Bronchial epithelial cell (primary cell): ENCODE measurements around the gene CALHM5. TPM values are rescaled to one million over a fixed set of nuclear protein-coding genes. Genes with fewer than 3 reads are reported as not detected.
A peak's percentile ranks its signal among the peaks of the same experiment; 100 is the strongest.

Experiments
- DNase-seq: peaks from one replicate; pipeline ENCODE4 v3.0.0-alpha.2; 2010; ENCODE audit warnings: low read depth
- FAIRE-seq: peaks from 2 replicates; lab custom pipeline; 2011; peaks lifted over from hg19 to GRCh38; lab: Jason Lieb, UNC
- H3K27me3 ChIP-seq: 2 replicates; pipeline ENCODE4 v1.5.1; 2011; ENCODE audit warnings: low read length; ENCODE audit not compliant: control insufficient read depth, insufficient read depth
- H3K36me3 ChIP-seq: 2 replicates; pipeline ENCODE4 v1.5.1; 2011; ENCODE audit warnings: low read length; ENCODE audit not compliant: control insufficient read depth, insufficient read depth
- H3K4me3 ChIP-seq: 2 replicates; pipeline ENCODE4 v1.5.1; 2011; ENCODE audit warnings: mild to moderate bottlenecking, low read depth, low read length, control low read depth
- CTCF ChIP-seq: IDR thresholded peaks from 2 replicates; pipeline ENCODE4 v1.5.1; 2011; ENCODE audit warnings: mild to moderate bottlenecking, moderate library complexity, low read length, control low read depth, inconsistent platforms; ENCODE audit not compliant: insufficient read depth, severe bottlenecking
- total RNA-seq: library from RNA; depleted of rRNA; stranded (reverse); fragments of >200 nt; gene quantifications from 2 replicates; pipeline ENCODE4 v1.2.1, GENCODE V29; 2014

CALHM5 gene
- total RNA-seq, 1 donor from 2014 or later = under 0.01 TPM

- peak; percentile 20 for DNase-seq
- FAIRE-seq = no peak
- Histone ChIP-seq H3K4me3 (no peak overlapping the region), H3K36me3 (no peaks in the 10 kb centered on the region), H3K27me3 (no peaks in the 10 kb centered on the region)
- no peak for TF ChIP-seq CTCF
Measured at GRCh38 chr6:116568821-116569755, 57.6 kb downstream of the CALHM5 start.

- Histone ChIP-seq H3K36me3 (peaks cover 1% of the 10 kb centered on the region), H3K27me3 (no peaks in the 10 kb centered on the region), H3K4me3 (peak within 1 kb of the TSS; percentile 81)
- FAIRE-seq = no peak
- TF ChIP-seq CTCF = peak; percentile 27
- peak; percentile 95 for DNase-seq
Measured at GRCh38 chr6:116570856-116571682, 59.6 kb downstream of the CALHM5 start, which contains the start of gene RWDD1. RWDD1 (plus strand) TSS chr6:116571504; CDS start chr6:116571583, 79 bp downstream.

GRCh38 chr6:116571683-116572000 is 60.2 kb downstream of the CALHM5 start:
- DNase-seq = no peak
- H3K36me3 ChIP-seq = peaks cover 1% of the 10 kb centered on the region
- TF ChIP-seq CTCF = no peak
- H3K4me3 ChIP-seq = peak overlapping the region; percentile 81
- H3K27me3 ChIP-seq = no peaks in the 10 kb centered on the region
- no peak for FAIRE-seq

- FAIRE-seq = no peak
- DNase-seq = peak; percentile 31
- Histone ChIP-seq H3K36me3 (peaks cover 1% of the 10 kb centered on the region), H3K4me3 (peak overlapping the region; percentile 81), H3K27me3 (no peaks in the 10 kb centered on the region)
- no peak for TF ChIP-seq CTCF
Measured at GRCh38 chr6:116572162-116572561, 60.7 kb downstream of the CALHM5 start.

Other genes with a start within 250 kb of the CALHM5 start
- gene TSPYL1, start 231.7 kb upstream of the CALHM5 start, total RNA-seq = 72.4 and 134 TPM in 2 replicates
- gene DSE, start 140.7 kb upstream of the CALHM5 start, total RNA-seq = 56.6 and 100 TPM in 2 replicates
- gene CALHM6, start 50.3 kb upstream of the CALHM5 start, total RNA-seq = 0.64 and 0.79 TPM in 2 replicates
- not detected in 2 replicates for gene TRAPPC3L, start 34.0 kb downstream of the CALHM5 start, total RNA-seq
- gene CALHM4, start 42.1 kb downstream of the CALHM5 start, total RNA-seq = under 0.01 TPM in 1 of 2 replicates, not detected in the other
- gene RWDD1, start 59.9 kb downstream of the CALHM5 start, total RNA-seq = 19.5 and 19.6 TPM in 2 replicates
- gene RSPH4A, start 104.8 kb downstream of the CALHM5 start, total RNA-seq = 0.13 and 0.26 TPM in 2 replicates
- gene ZUP1, start 157.1 kb downstream of the CALHM5 start, total RNA-seq = 18.7 and 23.0 TPM in 2 replicates
- gene KPNA5, start 169.6 kb downstream of the CALHM5 start, total RNA-seq = 2.2 and 3.2 TPM in 2 replicates